NCI-H146 treated with DMSO at 0.1 percent for 48 hours (cell line): ENCODE results near the gene SMC1B.
"Not testable (repeated sequence)": the region's sequence is repeated elsewhere in the genome, so short reads cannot be mapped to it uniquely, and the experiment has no call there.

Experiments
- DNase-seq: peaks from one replicate; lab custom pipeline; 2025; ENCODE audit not compliant: unreplicated experiment; lab: John Stamatoyannopoulos, UW

SMC1B gene

GRCh38 chr22:45353786-45354185 is 59.6 kb downstream of the SMC1B start:
- no peak for DNase-seq

GRCh38 chr22:45352757-45353156 is 60.6 kb downstream of the SMC1B start:
- DNase-seq, result not testable (repeated sequence)

- DNase-seq, result no peak
Observed at GRCh38 chr22:45351956-45352355, 61.4 kb downstream of the SMC1B start.

GRCh38 chr22:45349916-45350315 is 63.5 kb downstream of the SMC1B start:
- DNase-seq, result no peak

- no peak for DNase-seq
Observed at GRCh38 chr22:45344334-45344733, 69.1 kb downstream of the SMC1B start.

- DNase-seq, result no peak
Observed at GRCh38 chr22:45343143-45343542, 70.3 kb downstream of the SMC1B start.

GRCh38 chr22:45341498-45341897 is 71.9 kb downstream of the SMC1B start:
- no peak for DNase-seq

- no peak for DNase-seq
Observed at GRCh38 chr22:45340323-45340722, 73.1 kb downstream of the SMC1B start.

GRCh38 chr22:45338795-45339194 is 74.6 kb downstream of the SMC1B start:
- no peak for DNase-seq

- DNase-seq, result no peak
Observed at GRCh38 chr22:45337536-45337935, 75.9 kb downstream of the SMC1B start.

GRCh38 chr22:45336971-45337431 is 76.4 kb downstream of the SMC1B start:
- DNase-seq, result no peak

GRCh38 chr22:45335854-45336522 is 77.4 kb downstream of the SMC1B start:
- no peak for DNase-seq

GRCh38 chr22:45335021-45335818 is 78.2 kb downstream of the SMC1B start:
- DNase-seq, result no peak

- DNase-seq, result no peak
Observed at GRCh38 chr22:45334528-45334927, 78.9 kb downstream of the SMC1B start.

GRCh38 chr22:45334068-45334467 is 79.3 kb downstream of the SMC1B start:
- DNase-seq, result no peak

- DNase-seq, result no peak
Observed at GRCh38 chr22:45332001-45332400, 81.4 kb downstream of the SMC1B start.

GRCh38 chr22:45331486-45331885 is 81.9 kb downstream of the SMC1B start:
- DNase-seq, result no peak

GRCh38 chr22:45330548-45330947 is 82.9 kb downstream of the SMC1B start:
- DNase-seq, result no peak

- no peak for DNase-seq
Observed at GRCh38 chr22:45329530-45329936, 83.9 kb downstream of the SMC1B start.

GRCh38 chr22:45328822-45329529 is 84.4 kb downstream of the SMC1B start:
- no peak for DNase-seq

- DNase-seq, result not testable (repeated sequence)
Observed at GRCh38 chr22:45328261-45328660, 85.1 kb downstream of the SMC1B start.

- no peak for DNase-seq
Observed at GRCh38 chr22:45324311-45324711, 89.1 kb downstream of the SMC1B start.
